H9 (cell line): ENCODE data around the gene TENM3. TPM values are rescaled to one million over a fixed set of nuclear protein-coding genes. Genes with fewer than 3 reads are reported as not detected.

Source experiments
- DNase-seq: peaks from one replicate; pipeline ENCODE4 v3.0.0-alpha.2; 2017
- H2AFZ ChIP-seq: one replicate; pipeline ENCODE4 v1.6.1; 2013; ENCODE audit warnings: mild to moderate bottlenecking, low read length, control low read depth, moderate library complexity
- H2AK5ac ChIP-seq: 2 replicates; pipeline ENCODE4 v1.6.1; 2013; ENCODE audit warnings: low read length, control low read depth, mixed read lengths; ENCODE audit not compliant: insufficient read length
- H2BK120ac ChIP-seq: one replicate; pipeline ENCODE4 v1.6.1; 2013; ENCODE audit warnings: low read depth, mild to moderate bottlenecking, low read length, control low read depth, inconsistent platforms; ENCODE audit not compliant: poor library complexity, severe bottlenecking
- H2BK12ac ChIP-seq: 2 replicates; pipeline ENCODE4 v1.6.1; 2013; ENCODE audit warnings: low read length, control low read depth, mixed read lengths, low read depth; ENCODE audit not compliant: insufficient read length
- H2BK15ac ChIP-seq: 2 replicates; pipeline ENCODE4 v1.6.1; 2013; ENCODE audit warnings: low read depth, low read length, control low read depth
- H2BK20ac ChIP-seq: one replicate; pipeline ENCODE4 v1.6.1; 2013; ENCODE audit warnings: low read depth, mild to moderate bottlenecking, low read length, control low read depth, inconsistent platforms; ENCODE audit not compliant: poor library complexity, severe bottlenecking
- H2BK5ac ChIP-seq: 2 replicates; pipeline ENCODE4 v1.6.1; 2013; ENCODE audit warnings: low read length, control low read depth, mixed read lengths; ENCODE audit not compliant: insufficient read length
- H3K14ac ChIP-seq: 2 replicates; pipeline ENCODE4 v1.6.1; 2013; ENCODE audit warnings: low read length, control low read depth; ENCODE audit not compliant: insufficient read depth
- H3K18ac ChIP-seq: 2 replicates; pipeline ENCODE4 v1.6.1; 2013; ENCODE audit warnings: low read depth, mild to moderate bottlenecking, mixed read lengths, low read length, control low read depth; ENCODE audit not compliant: insufficient read length
- H3K23ac ChIP-seq: 2 replicates; pipeline ENCODE4 v1.6.1; 2013; ENCODE audit warnings: low read length, control low read depth, mixed read lengths, low read depth; ENCODE audit not compliant: insufficient read length
- H3K23me2 ChIP-seq: 2 replicates; pipeline ENCODE4 v1.6.1; 2013; ENCODE audit warnings: low read depth, mild to moderate bottlenecking, mixed read lengths, low read length, control low read depth; ENCODE audit not compliant: insufficient read length, poor library complexity, severe bottlenecking
- H3K27ac ChIP-seq: 2 replicates; pipeline ENCODE4 v1.5.1; 2013; ENCODE audit warnings: low read length, control low read depth, mixed read lengths, low read depth; ENCODE audit not compliant: insufficient read length
- H3K27me3 ChIP-seq: 2 replicates; pipeline ENCODE4 v1.6.1; 2013; ENCODE audit warnings: low read length, control low read depth, inconsistent platforms; ENCODE audit not compliant: insufficient read depth
- H3K4ac ChIP-seq: 2 replicates; pipeline ENCODE4 v1.6.1; 2013; ENCODE audit warnings: low read depth, mild to moderate bottlenecking, control low read depth, inconsistent platforms, low read length, moderate library complexity
- H3K4me1 ChIP-seq: 2 replicates; pipeline ENCODE4 v1.6.1; 2013; ENCODE audit warnings: low read length, control low read depth, inconsistent platforms; ENCODE audit not compliant: insufficient read depth
- H3K4me2 ChIP-seq: 2 replicates; pipeline ENCODE4 v1.6.1; 2013; ENCODE audit warnings: low read length, control low read depth, mixed read lengths; ENCODE audit not compliant: insufficient read length, insufficient read depth
- H3K56ac ChIP-seq: 2 replicates; pipeline ENCODE4 v1.6.1; 2013; ENCODE audit warnings: low read depth, mild to moderate bottlenecking, mixed read lengths, low read length, control low read depth; ENCODE audit not compliant: insufficient read length
- H3K79me1 ChIP-seq: 2 replicates; pipeline ENCODE4 v1.6.1; 2013; ENCODE audit warnings: low read depth, mild to moderate bottlenecking, moderate library complexity, low read length, control low read depth, inconsistent platforms; ENCODE audit not compliant: insufficient read depth, poor library complexity, severe bottlenecking
- H3K79me2 ChIP-seq: 2 replicates; pipeline ENCODE4 v1.6.1; 2013; ENCODE audit warnings: low read length, control low read depth, inconsistent platforms; ENCODE audit not compliant: insufficient read depth
- H3K9ac ChIP-seq: 2 replicates; pipeline ENCODE4 v1.6.1; 2013; ENCODE audit warnings: low read length, control low read depth, mixed read lengths; ENCODE audit not compliant: insufficient read length; ENCODE audit errors: extremely low read depth
- H3K9me3 ChIP-seq: one replicate; pipeline ENCODE4 v1.6.1; 2013; ENCODE audit warnings: low read depth, low read length, inconsistent platforms; ENCODE audit not compliant: control insufficient read depth
- H3T11ph ChIP-seq: one replicate; pipeline ENCODE4 v1.6.1; 2013; ENCODE audit warnings: mild to moderate bottlenecking, low read length, control low read depth, inconsistent platforms
- H4K20me1 ChIP-seq: one replicate; pipeline ENCODE4 v1.6.1; 2013; ENCODE audit not compliant: control insufficient read depth, insufficient read length, insufficient read depth
- H4K5ac ChIP-seq: 2 replicates; pipeline ENCODE4 v1.6.1; 2013; ENCODE audit warnings: low read depth, mild to moderate bottlenecking, mixed read lengths, low read length, control low read depth; ENCODE audit not compliant: insufficient read length
- H4K8ac ChIP-seq: replicated peaks from 2 replicates; pipeline ENCODE4 v1.6.1; 2013; ENCODE audit warnings: low read length, control low read depth, mixed read lengths, low read depth; ENCODE audit not compliant: insufficient read length
- H4K91ac ChIP-seq: 2 replicates; pipeline ENCODE4 v1.6.1; 2013; ENCODE audit warnings: low read depth, mild to moderate bottlenecking, moderate library complexity, mixed read lengths, low read length, control low read depth; ENCODE audit not compliant: insufficient read length
- H3K27ac Mint-ChIP-seq, 3 experiments: 2 replicates in 2 of 3; 3 replicates in 1 of 3; pipeline ENCODE4 v1.8.0; 2020 to 2021; ENCODE audit warnings: mixed read lengths in 3 of 3, mild to moderate bottlenecking in 1 of 3, moderate library complexity in 1 of 3
- H3K27me3 Mint-ChIP-seq: 2 replicates; pipeline ENCODE4 v1.8.0; 2021; ENCODE audit warnings: low read depth, mild to moderate bottlenecking, moderate library complexity, mixed read lengths
- H3K36me3 Mint-ChIP-seq, 3 experiments: 2 replicates in 2 of 3; 3 replicates in 1 of 3; pipeline ENCODE4 v1.8.0; 2020 to 2021; ENCODE audit warnings: low read depth in 3 of 3, mixed read lengths in 3 of 3; ENCODE audit not compliant: insufficient read depth in 1 of 3
- H3K4me1 Mint-ChIP-seq, 2 experiments: 2 replicates each; pipeline ENCODE4 v1.8.0; 2020; ENCODE audit warnings: mixed read lengths in 2 of 2
- H3K4me3 Mint-ChIP-seq, 2 experiments: 2 replicates in 1 of 2; 3 replicates in 1 of 2; pipeline ENCODE4 v1.8.0; 2020 to 2021; ENCODE audit warnings: mild to moderate bottlenecking in 2 of 2, mixed read lengths in 2 of 2, moderate library complexity in 1 of 2
- H3K9me3 Mint-ChIP-seq, 2 experiments: 2 replicates in 1 of 2; 3 replicates in 1 of 2; pipeline ENCODE4 v1.8.0; 2020; ENCODE audit warnings: mild to moderate bottlenecking in 2 of 2, mixed read lengths in 2 of 2, moderate library complexity in 1 of 2
- CTCF ChIP-seq: fragments of 200-600 bp; sonication (generic); conservative IDR thresholded peaks from 3 replicates; pipeline ENCODE4 v1.8.0; 2021; ENCODE audit warnings: antibody characterized with exemption, mild to moderate bottlenecking
- WGBS: extraction: QIAGEN DNeasy Blood & Tissue Kit; methylation state at CpG from one replicate; pipeline ENCODE4 v1.1.7; 2013; ENCODE audit warnings: missing lambda C conversion rate, low lambda C conversion rate, mixed read lengths; ENCODE audit not compliant: insufficient read length; ENCODE audit errors: extremely low coverage; 5-methylcytosine and 5-hydroxymethylcytosine counted together
- total RNA-seq: library from RNA; stranded (reverse); gene quantifications from 2 replicates; pipeline ENCODE4 v1.2.1, GENCODE V29; 2021

Gene TENM3
- total RNA-seq, 1 experiment from 2014 or later, result 49.6 TPM

DNA sequence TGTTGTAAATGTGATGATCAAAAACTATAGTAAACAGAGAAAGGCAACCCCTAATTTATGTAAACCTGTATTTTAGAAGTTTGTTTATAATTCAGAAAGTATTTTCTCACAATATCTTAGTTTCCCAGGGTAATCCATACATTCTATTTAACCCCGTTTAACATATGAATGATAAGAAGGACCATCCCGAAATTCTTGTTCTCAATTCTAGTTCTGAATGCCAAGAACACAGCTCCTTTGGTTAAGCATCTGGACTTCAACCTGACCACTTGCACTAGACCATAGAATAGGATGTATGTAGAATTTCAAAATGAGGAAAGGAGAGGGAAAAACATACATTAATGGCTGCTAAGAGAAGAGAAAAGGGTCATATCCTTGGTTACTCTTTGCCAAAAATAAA is 227.0 kb downstream of the TENM3 start:
- WGBS, result no CpG with 5 or more reads among the region's 2 CpGs
- peaks cover 3% of the 10 kb centered on the region for H3K79me1 ChIP-seq
- H3K4ac ChIP-seq, result no peak overlapping the region
- no peak overlapping the region for H3T11ph ChIP-seq
- H2AFZ ChIP-seq, result no peak overlapping the region
- no peak overlapping the region for H4K8ac ChIP-seq
- no peak overlapping the region for H3K56ac ChIP-seq
- H3K79me2 ChIP-seq, result peaks cover 5% of the 10 kb centered on the region; the same call in 1 of the 2 replicates
- H3K4me2 ChIP-seq, result no peak overlapping the region
- H4K91ac ChIP-seq, result no peak overlapping the region
- no peak overlapping the region for H3K27ac ChIP-seq
- H3K18ac ChIP-seq, result no peak overlapping the region
- no peak overlapping the region for H2AK5ac ChIP-seq
- no peak for DNase-seq
- Mint-ChIP-seq H3K4me3 (no peak overlapping the region), H3K27me3 (no peaks in the 10 kb centered on the region), H3K4me1 (peaks cover 11 to 21% of the 10 kb centered on the region in 2 experiments), H3K9me3 (peaks cover 8 to 9% of the 10 kb centered on the region in 2 experiments), H3K36me3 (peaks cover 4 to 11% (median 10%) of the 10 kb centered on the region in 3 experiments), H3K27ac (peak overlapping the region in 1 of 3 experiments; percentile 48; a peak in 2 of 7 replicates)
- H3K9me3 ChIP-seq, result no peaks in the 10 kb centered on the region
- no peak overlapping the region for H2BK5ac ChIP-seq
- no peak overlapping the region for H3K23ac ChIP-seq
- H2BK12ac ChIP-seq, result no peak overlapping the region
- H3K9ac ChIP-seq, result no peak overlapping the region
- no peak overlapping the region for H4K5ac ChIP-seq
- no peak overlapping the region for H2BK120ac ChIP-seq
- H3K27me3 ChIP-seq, result no peaks in the 10 kb centered on the region
- no peak for TF ChIP-seq CTCF
- H3K4me1 ChIP-seq, result no peaks in the 10 kb centered on the region; the same call in 1 of the 2 replicates
- H3K14ac ChIP-seq, result no peak overlapping the region
- no peaks in the 10 kb centered on the region for H4K20me1 ChIP-seq
- H3K23me2 ChIP-seq, result no peaks in the 10 kb centered on the region
- no peak overlapping the region for H2BK15ac ChIP-seq
- H2BK20ac ChIP-seq, result no peak overlapping the region
